T-helper 1 cell (primary cell): ENCODE measurements around the gene OSGEP.
"Not testable (repeated sequence)": the region's sequence is repeated elsewhere in the genome, so short reads cannot be mapped to it uniquely, and the experiment has no call there.

Experiments
- DNase-seq, 5 donors: peaks; one replicate each; pipeline ENCODE4 v3.0.0-alpha.2; 2012 to 2020

OSGEP gene

DNA sequence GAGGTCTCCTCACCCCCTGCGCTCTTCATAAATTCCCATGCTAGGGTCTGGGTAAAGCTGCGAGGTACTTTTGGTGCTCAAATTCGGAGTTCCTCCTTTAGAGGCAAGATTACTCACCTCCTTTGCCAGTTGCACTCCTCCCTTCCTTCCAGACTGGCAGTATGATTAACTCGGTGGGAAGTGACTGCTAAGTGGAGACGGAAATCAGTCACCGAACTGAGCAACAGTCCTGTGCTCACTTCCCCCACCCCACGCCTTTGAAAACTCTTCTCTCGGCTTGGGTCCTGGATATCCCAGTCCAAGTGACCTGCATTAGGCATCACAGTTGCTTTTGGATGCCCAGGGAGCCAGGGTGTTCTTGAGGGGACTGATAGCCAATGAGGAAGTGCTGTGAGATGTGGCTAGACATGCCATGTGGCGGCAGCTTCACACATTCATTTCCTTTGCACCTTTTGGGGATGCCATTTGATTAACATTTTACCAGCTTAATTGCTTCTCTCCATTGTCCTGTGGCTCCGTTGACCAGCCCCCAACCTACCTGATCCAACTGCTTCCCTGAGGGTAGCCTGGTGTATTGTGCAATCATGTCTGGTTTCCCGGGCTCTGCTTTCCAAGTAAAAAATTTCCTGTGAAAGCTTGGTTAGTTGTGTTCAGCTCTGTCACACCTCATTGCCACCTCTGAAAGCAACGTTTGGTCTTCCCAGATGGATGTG, 15.4 kb upstream of the OSGEP start:
- peak in 4 of 5 donors; percentile 17 to 73 (median 27) for DNase-seq

- DNase-seq: peak; percentile 67 to 90 (median 81)
Measured at GRCh38 chr14:20469242-20469889, 14.8 kb upstream of the OSGEP start, which contains the start of gene PNP. Gene PNP, plus strand, starts transcription at chr14:20469406. Its CDS starts 119 bp downstream, at chr14:20469525.

DNA sequence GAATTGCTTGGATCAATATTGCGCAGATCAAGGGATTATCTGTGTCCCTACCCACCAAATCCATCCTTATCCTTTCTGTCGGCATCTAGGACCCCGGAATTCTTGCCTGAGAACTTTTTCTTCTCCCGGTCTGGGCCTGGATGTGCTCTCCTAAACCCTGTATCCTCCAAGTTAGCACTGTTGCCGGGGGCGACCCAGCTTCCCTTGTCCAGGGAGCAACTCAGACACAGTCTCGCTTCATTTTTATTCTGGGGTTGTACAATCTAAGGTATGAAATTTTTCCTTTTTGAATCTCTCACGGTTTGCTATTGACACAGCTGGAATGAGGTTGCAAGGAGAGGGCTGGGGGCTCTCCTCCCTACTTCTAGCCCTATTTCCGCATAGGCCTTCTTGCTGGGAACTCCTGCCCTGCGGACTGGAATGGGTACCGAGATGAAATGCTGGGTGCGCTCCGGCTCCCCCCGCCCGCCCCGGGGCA, 14.2 kb upstream of the OSGEP start:
- DNase-seq: no peak

- DNase-seq: peak; percentile 98 to 100 (median 99)
Measured at GRCh38 chr14:20461225-20462141, 6.9 kb upstream of the OSGEP start, which contains the start of gene PIP4P1. Gene PIP4P1, minus strand, starts transcription at chr14:20461434. Its CDS starts 109 bp downstream, at chr14:20461325.

DNA sequence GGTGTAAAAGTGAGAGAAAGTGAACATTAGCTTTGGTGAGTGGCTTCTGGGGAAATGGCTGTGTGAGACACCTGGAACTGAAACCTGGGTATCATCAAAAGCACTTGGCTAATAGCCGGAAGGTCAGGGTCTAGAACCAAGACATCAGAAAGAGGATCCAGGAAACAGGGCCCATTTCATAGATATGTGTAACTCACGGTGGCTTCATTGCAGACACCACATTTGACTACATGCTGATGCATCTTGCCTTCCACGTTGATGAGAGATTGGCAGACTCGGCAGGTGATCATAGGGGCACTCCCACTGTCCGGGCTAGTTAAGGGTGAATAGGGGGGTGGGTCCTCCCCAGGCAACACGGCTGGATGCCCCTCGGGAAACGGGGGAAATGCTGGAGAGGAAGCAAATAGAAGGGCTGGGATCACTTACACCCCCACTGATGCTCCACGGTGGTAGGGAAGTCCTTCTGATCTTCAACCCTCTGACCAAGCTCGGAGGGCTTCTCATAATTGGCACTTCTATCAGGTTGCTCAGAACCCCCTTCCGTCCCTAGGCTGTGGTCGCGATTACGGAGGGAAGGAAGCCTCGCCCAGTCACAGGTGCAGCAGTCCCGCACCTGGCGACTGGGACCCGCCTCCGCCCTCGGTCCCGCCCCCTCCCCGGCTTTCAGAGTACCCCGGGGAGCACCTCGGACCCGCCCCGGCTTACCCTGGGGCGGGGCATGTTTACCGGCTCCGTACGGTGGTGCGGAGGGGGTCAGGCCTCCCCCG, 6.0 kb upstream of the OSGEP start:
- peak; percentile 52 to 70 (median 55) for DNase-seq

- DNase-seq: no peak
Measured at GRCh38 chr14:20458031-20458789, 3.6 kb upstream of the OSGEP start.

DNA sequence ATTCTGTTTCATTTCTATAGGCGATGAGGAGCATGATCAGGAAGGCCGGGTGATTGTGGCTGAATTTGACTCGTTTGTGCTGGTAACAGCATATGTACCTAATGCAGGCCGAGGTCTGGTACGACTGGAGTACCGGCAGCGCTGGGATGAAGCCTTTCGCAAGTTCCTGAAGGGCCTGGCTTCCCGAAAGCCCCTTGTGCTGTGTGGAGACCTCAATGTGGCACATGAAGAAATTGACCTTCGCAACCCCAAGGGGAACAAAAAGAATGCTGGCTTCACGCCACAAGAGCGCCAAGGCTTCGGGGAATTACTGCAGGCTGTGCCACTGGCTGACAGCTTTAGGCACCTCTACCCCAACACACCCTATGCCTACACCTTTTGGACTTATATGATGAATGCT, 2.4 kb upstream of the OSGEP start:
- no peak for DNase-seq

GRCh38 chr14:20455355-20456300, 1.0 kb upstream of the OSGEP start:
- peak in 4 of 5 donors; percentile 51 to 76 (median 68) for DNase-seq

DNA sequence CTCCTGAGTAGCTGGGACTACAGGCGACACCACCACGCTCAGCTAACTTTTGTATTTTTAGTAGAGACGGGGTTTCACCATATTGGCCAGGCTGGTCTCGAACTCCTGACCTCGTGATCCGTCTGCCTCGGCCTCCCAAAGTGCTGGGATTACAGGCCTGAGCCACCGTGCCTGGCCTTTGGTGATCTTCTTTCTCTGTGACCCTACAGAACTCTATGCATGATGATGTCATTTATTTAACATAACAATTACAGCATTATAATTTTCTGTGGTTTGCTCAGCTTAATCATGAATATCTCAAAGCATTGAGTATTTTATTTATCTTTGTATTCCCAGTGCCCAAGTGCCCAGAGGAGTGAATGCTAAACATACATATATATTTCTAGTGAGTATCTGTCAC, 1.8 kb downstream of the OSGEP start:
- not testable (repeated sequence) for DNase-seq

DNA sequence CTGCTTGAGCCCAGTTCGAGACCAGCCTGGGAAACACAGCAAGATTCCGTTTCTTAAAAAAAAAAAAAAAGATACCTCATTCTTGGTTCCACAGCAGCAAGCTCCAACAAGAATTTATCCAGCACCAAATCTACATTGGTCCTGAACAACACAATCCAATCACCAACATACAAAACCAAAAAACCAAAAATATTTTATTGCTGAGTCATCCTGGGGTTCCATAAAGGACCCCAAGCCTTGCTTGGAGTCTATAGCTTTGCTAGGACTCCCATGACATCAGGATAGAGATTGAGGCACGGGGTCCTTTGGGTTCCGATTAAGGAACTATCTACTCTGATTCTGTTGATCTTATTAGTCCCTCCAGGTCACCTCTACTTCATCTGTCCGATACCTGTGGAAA, 7.7 kb downstream of the OSGEP start:
- DNase-seq: no peak

DNA sequence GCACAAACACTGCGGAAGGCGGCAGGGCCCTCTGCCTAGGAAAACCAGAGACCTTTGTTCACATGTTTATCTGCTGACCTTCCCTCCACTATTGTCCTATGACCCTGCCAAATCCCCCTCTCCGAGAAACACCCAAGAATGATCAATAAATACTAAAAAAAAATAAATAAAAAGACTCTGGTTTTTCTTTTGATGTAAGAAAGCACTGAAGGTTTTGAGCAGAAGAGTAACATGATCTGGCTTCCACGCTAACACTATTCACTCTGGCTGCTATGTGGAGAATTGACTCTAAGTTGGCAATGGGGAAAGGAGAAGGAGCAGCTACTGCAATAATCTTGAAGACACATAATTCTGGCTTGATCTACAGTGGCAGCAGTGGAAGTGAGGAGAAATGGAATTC, 11.0 kb downstream of the OSGEP start:
- not testable (repeated sequence) for DNase-seq

DNA sequence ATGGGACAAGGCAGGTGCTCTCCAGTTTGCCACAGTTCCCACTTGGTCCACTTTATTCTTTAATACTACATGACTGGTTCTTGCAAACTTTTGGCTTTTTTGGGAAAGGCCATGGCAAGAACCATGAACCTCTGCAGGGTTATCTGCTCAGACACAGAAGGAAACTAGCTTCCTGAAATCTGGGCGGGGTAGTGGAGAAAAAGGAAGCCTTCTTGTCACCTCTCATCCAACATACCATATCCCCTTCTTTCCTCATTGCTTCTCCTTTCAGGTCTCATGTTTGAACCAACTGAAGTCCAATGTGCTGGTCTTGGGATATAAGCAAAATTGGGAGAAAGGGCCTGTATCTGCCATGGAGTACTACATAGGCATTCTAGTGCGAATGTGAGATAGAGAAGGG, 13.2 kb downstream of the OSGEP start:
- no peak for DNase-seq

GRCh38 chr14:20440882-20441281, 13.7 kb downstream of the OSGEP start:
- peak in 1 of 5 donors; percentile 60 for DNase-seq

- no peak for DNase-seq
Measured at GRCh38 chr14:20440465-20440864, 14.1 kb downstream of the OSGEP start.

GRCh38 chr14:20438664-20439063, 15.9 kb downstream of the OSGEP start:
- DNase-seq: no peak

DNA sequence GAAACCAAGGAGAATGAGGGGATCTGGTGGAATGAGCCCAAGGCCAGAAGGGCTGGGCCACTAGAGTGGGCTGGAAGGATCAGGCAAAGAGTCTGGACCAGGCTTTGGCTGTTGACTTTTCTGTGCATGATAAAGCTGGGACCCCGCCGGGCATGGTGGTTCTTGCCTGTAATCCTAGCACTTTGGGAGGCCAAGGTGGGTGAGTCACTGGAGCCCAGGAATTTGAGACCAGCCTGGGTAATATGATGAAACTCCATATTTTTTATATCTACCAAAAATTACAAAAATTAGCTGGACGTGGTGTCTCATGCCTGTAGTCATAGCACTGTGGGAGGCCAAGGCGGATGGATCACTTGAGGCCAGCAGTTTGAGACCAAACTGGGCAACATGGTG, 18.3 kb downstream of the OSGEP start:
- DNase-seq: no peak

- no peak for DNase-seq
Measured at GRCh38 chr14:20435582-20436362, 18.8 kb downstream of the OSGEP start, which contains the start of gene KLHL33. Gene KLHL33, minus strand, starts transcription at chr14:20436166. Its CDS starts 355 bp downstream, at chr14:20435811.

DNA sequence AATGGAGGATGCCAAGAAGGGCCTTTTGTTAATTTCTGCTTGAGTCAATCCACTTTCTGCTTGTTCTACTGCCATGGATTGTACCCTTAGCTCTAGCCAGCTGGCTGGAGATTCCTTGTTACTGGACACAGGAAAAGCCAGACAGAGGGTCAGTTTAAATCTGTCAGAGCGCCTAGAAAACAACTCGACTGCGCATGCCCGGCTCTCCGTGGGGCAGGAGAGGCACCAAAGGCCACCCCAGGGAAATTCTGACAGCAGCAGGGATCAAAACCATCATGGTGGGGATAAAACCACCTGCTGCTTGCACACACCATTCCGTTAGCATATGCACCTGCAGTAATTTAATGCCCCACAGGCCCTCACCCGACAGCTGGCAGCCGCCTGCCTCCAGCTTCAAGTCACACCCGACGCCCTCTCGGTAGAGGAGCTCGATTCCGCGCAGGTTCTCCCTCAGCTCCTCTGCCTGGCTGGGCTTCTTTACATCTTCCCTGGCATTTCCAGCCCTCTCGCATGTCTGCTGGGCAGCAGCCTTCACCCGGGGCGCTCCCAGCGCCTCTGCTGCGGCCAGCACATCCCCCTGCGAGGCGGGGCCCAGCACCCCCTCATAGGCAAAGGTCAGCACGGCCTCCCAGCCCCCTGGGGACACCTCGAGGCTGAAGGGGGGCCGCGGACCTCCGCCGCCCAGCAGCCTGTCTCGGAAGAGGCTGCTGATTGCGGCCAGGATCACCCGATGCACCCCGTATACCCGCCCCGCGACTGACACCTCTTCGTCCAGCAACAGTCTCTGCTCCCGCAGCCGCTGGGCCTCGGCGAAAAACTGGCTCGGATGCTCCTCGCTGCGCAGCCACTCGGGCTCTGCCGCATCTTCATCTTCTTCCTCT, 19.7 kb downstream of the OSGEP start:
- DNase-seq: no peak
